ENCODE measurements around the gene SMCHD1. TPM values are rescaled to one million over a fixed set of nuclear protein-coding genes. Genes with fewer than 3 reads are reported as not detected.

SMCHD1 gene
- total RNA-seq, 2 experiments from 2014 or later: 357 to 359 TPM

- Mint-ChIP-seq H3K4me1 (ENCODE audit: low read depth) (peaks cover 27% of the 10 kb centered on the region), H3K27ac (peak overlapping the region; percentile 34), H3K9me3 (no peaks in the 10 kb centered on the region), H3K4me3 (no peak overlapping the region), H3K27me3 (no peaks in the 10 kb centered on the region), H3K36me3 (ENCODE audit: low read depth) (peaks cover 81% of the 10 kb centered on the region)
- no peaks in the 10 kb centered on the region for H3K27me3 ChIP-seq (ENCODE audit: control insufficient read depth in 1 of 2, insufficient read depth in 2 of 2, low read length in 2 of 2)
- H3K4me3 ChIP-seq (ENCODE audit: low read length): no peak overlapping the region
- POLR2A ChIA-PET: no interaction called here
- no peaks in the 10 kb centered on the region for H3K9me3 ChIP-seq (ENCODE audit: control insufficient read depth in 1 of 2, insufficient read depth in 1 of 2, low read length in 2 of 2)
- H3K36me3 ChIP-seq (ENCODE audit: insufficient read depth, low read length): peaks cover 75% of the 10 kb centered on the region
- CTCF ChIA-PET: no interaction called here
- H3K4me1 ChIP-seq (ENCODE audit: insufficient read depth, low read length): no peaks in the 10 kb centered on the region
- DNase-seq (no peak), ATAC-seq (ENCODE audit: poor library complexity) (no peak)
- intact Hi-C loops (cut with DNase I, micrococcal nuclease): no loop called here
- no peak for TF ChIP-seq CTCF (IDR thresholded peaks at IDR 0.05)
- no peak overlapping the region for H3K27ac ChIP-seq (ENCODE audit: low read depth in 1 of 2, low read length in 2 of 2)
Measured at GRCh38 chr18:2758309-2758708, 102.8 kb downstream of the SMCHD1 start.

- no peaks in the 10 kb centered on the region for H3K9me3 Mint-ChIP-seq
- H3K27me3 Mint-ChIP-seq: no peaks in the 10 kb centered on the region
- Histone ChIP-seq H3K4me3 (ENCODE audit: low read length) (no peak overlapping the region), H3K4me1 (ENCODE audit: insufficient read depth, low read length) (no peaks in the 10 kb centered on the region), H3K9me3 (ENCODE audit: control insufficient read depth in 1 of 2, insufficient read depth in 1 of 2, low read length in 2 of 2) (no peaks in the 10 kb centered on the region), H3K27me3 (ENCODE audit: control insufficient read depth in 1 of 2, insufficient read depth in 2 of 2, low read length in 2 of 2) (no peaks in the 10 kb centered on the region), H3K36me3 (ENCODE audit: insufficient read depth, low read length) (peaks cover 100% of the 10 kb centered on the region), H3K27ac (ENCODE audit: low read depth in 1 of 2, low read length in 2 of 2) (no peak overlapping the region)
- H3K36me3 Mint-ChIP-seq (ENCODE audit: low read depth): peaks cover 95% of the 10 kb centered on the region
- H3K4me1 Mint-ChIP-seq (ENCODE audit: low read depth): no peaks in the 10 kb centered on the region
- H3K4me3 Mint-ChIP-seq: no peak overlapping the region
- ChIA-PET CTCF (interaction anchor here (0.8 kb wide), 1 partner anchor 22 kb away, joined by 3 read pairs; no protein-coding TSS in a partner anchor), POLR2A (interaction anchor here (1.0 kb wide), 1 partner anchor 32 kb away, joined by 3 read pairs; no protein-coding TSS in a partner anchor)
- ATAC-seq (ENCODE audit: poor library complexity) (no peak), DNase-seq (no peak)
- H3K27ac Mint-ChIP-seq: no peak overlapping the region
- intact Hi-C loops (cut with DNase I, micrococcal nuclease): loop anchor here in 1 of 2 experiments (1.0 to 10.0 kb wide), 3 partner anchors 12 to 80 kb away; no protein-coding TSS in a partner anchor
- no peak for TF ChIP-seq CTCF (IDR thresholded peaks at IDR 0.05)
Measured at GRCh38 chr18:2774669-2775068, 119.1 kb downstream of the SMCHD1 start.

- H3K9me3 Mint-ChIP-seq: no peaks in the 10 kb centered on the region
- ChIA-PET POLR2A (interaction anchor here (1.1 to 1.3 kb wide), 2 partner anchors 10 to 15 kb away, joined by 3 to 4 read pairs; no protein-coding TSS in a partner anchor), CTCF (no interaction called here)
- Histone ChIP-seq H3K36me3 (ENCODE audit: insufficient read depth, low read length) (peaks cover 94% of the 10 kb centered on the region), H3K4me3 (ENCODE audit: low read length) (no peak overlapping the region), H3K27me3 (ENCODE audit: control insufficient read depth in 1 of 2, insufficient read depth in 2 of 2, low read length in 2 of 2) (no peaks in the 10 kb centered on the region), H3K27ac (ENCODE audit: low read depth in 1 of 2, low read length in 2 of 2) (no peak overlapping the region), H3K4me1 (ENCODE audit: insufficient read depth, low read length) (no peaks in the 10 kb centered on the region), H3K9me3 (ENCODE audit: control insufficient read depth in 1 of 2, insufficient read depth in 1 of 2, low read length in 2 of 2) (no peaks in the 10 kb centered on the region)
- H3K36me3 Mint-ChIP-seq (ENCODE audit: low read depth): peaks cover 95% of the 10 kb centered on the region
- no peak for ATAC-seq (ENCODE audit: poor library complexity)
- no peaks in the 10 kb centered on the region for H3K27me3 Mint-ChIP-seq
- no peak for TF ChIP-seq CTCF (IDR thresholded peaks at IDR 0.05)
- H3K27ac Mint-ChIP-seq: no peak overlapping the region
- H3K4me3 Mint-ChIP-seq: no peak overlapping the region
- intact Hi-C loops (cut with DNase I, micrococcal nuclease): loop anchor here in 1 of 2 experiments (10.0 kb wide), 1 partner anchor 82 kb away; no protein-coding TSS in a partner anchor
- H3K4me1 Mint-ChIP-seq (ENCODE audit: low read depth): peaks cover 7% of the 10 kb centered on the region
- DNase-seq: no peak
Measured at GRCh38 chr18:2776601-2777000, 121.1 kb downstream of the SMCHD1 start.
